HCT116 (cell line): ENCODE measurements around the gene PLCB4. TPM values are rescaled to one million over a fixed set of nuclear protein-coding genes. Genes with fewer than 3 reads are reported as not detected.

Experiments
- ATAC-seq: fragments of 200-7000 bp; cut with Tn5 transposase; 2 replicates; pipeline ENCODE4 v1.9.1; 2020; ENCODE audit warnings: mild to moderate bottlenecking, moderate library complexity
- BruUV-seq: library from RNA; stranded (reverse); fragments of 400-500 nt; replicated peaks from 2 replicates; lab custom pipeline; 2021; lab: Mats Ljungman, UMichigan
- CTCF ChIA-PET: fragments of 300-600 bp; sonication (Branson Sonifier 250); formaldehyde crosslinking; loops from one replicate; lab custom pipeline; 2021; ENCODE audit warnings: antibody characterized with exemption; lab: Charles Lee
- POLR2A ChIA-PET: fragments of 300-600, 350-600 bp; sonication (Branson Sonifier 250); formaldehyde crosslinking; loops from one replicate; lab custom pipeline; 2021; ENCODE audit warnings: antibody characterized with exemption; lab: Charles Lee
- RAD21 ChIA-PET, 2 experiments: fragments of 300-600 bp; sonication (Branson Sonifier 250); formaldehyde crosslinking; loops; one replicate each; lab custom pipeline; 2023; ENCODE audit warnings: low total read pairs in 2 of 2; ENCODE audit not compliant: uncharacterized antibody in 2 of 2, unreplicated experiment in 2 of 2, low non-redundant PET in 1 of 2; lab: Charles Lee
- DNase-seq: peaks from one replicate; pipeline ENCODE4 v3.0.0-alpha.2; 2010; ENCODE audit warnings: low read depth, low spot score
- H2AFZ ChIP-seq: fragments of 200-600 bp; shearing (Covaris generic), sonication (generic); 2 replicates; pipeline ENCODE4 v1.6.1; 2017; ENCODE audit warnings: low read depth, mixed run types, mixed read lengths, antibody characterized with exemption, low read length; ENCODE audit not compliant: poor library complexity, severe bottlenecking
- H3K27ac ChIP-seq: 2 replicates; pipeline ENCODE4 v1.5.1; 2012; ENCODE audit warnings: low read depth, low read length
- H3K27me3 ChIP-seq: fragments of 200-600 bp; sonication (generic); 2 replicates; pipeline ENCODE4 v1.6.1; 2016; ENCODE audit warnings: mixed run types, low read length, mixed read lengths; ENCODE audit not compliant: insufficient read depth
- H3K36me3 ChIP-seq, 2 experiments: fragments of 200-500 bp in 1 of 2; fragments of 200-600 bp in 1 of 2; sonication (Bioruptor generic) in 1 of 2; sonication (generic) in 1 of 2; 2 replicates each; pipeline versions ENCODE4 v1.5.1 to v1.6.1; 2014 to 2016; ENCODE audit warnings: low read length in 2 of 2, inconsistent platforms in 1 of 2, mixed read lengths in 1 of 2, mixed run types in 1 of 2; ENCODE audit not compliant: insufficient read depth in 2 of 2, control insufficient read depth in 1 of 2
- H3K4me1 ChIP-seq, 2 experiments: fragments of 200-600 bp in 1 of 2; sonication (generic) in 1 of 2; 2 replicates each; pipeline versions ENCODE4 v1.5.1 to v1.6.1; 2012 to 2017; ENCODE audit warnings: low read length in 2 of 2, inconsistent platforms in 1 of 2, mild to moderate bottlenecking in 1 of 2, mixed read lengths in 1 of 2, mixed run types in 1 of 2, moderate library complexity in 1 of 2; ENCODE audit not compliant: insufficient read depth in 2 of 2, control insufficient read depth in 1 of 2
- H3K4me2 ChIP-seq: fragments of 200-600 bp; sonication (generic); 2 replicates; pipeline ENCODE4 v1.6.1; 2017; ENCODE audit warnings: mixed run types, low read length, mixed read lengths
- H3K4me3 ChIP-seq, 2 experiments: fragments of 200-600 bp in 1 of 2; sonication (generic) in 1 of 2; replicated peaks in 1 of 2; 2 replicates each; pipeline ENCODE4 v1.5.1; 2011 to 2016; ENCODE audit warnings: low read length in 2 of 2, control low read depth in 1 of 2, low read depth in 1 of 2, mild to moderate bottlenecking in 1 of 2, mixed read lengths in 1 of 2, mixed run types in 1 of 2
- H3K79me2 ChIP-seq: fragments of 200-600 bp; sonication (generic); 2 replicates; pipeline ENCODE4 v1.6.1; 2017; ENCODE audit warnings: mild to moderate bottlenecking, mixed run types, low read length, moderate library complexity, mixed read lengths; ENCODE audit not compliant: insufficient read depth
- H3K9ac ChIP-seq: fragments of 200-600 bp; sonication (generic); 2 replicates; pipeline ENCODE4 v1.6.1; 2016; ENCODE audit warnings: low read length, mixed read lengths
- H3K9me2 ChIP-seq: fragments of 200-600 bp; sonication (generic), shearing (Covaris generic); 2 replicates; pipeline ENCODE4 v1.6.1; 2017; ENCODE audit warnings: mixed run types, mild to moderate bottlenecking, moderate library complexity; ENCODE audit not compliant: insufficient read depth
- H3K9me3 ChIP-seq, 2 experiments: fragments of 200-500 bp in 1 of 2; fragments of 200-600 bp in 1 of 2; sonication (Bioruptor generic) in 1 of 2; sonication (generic) in 1 of 2; 2 replicates each; pipeline ENCODE4 v1.6.1; 2014 to 2017; ENCODE audit warnings: low read length in 2 of 2, mixed read lengths in 2 of 2, inconsistent platforms in 1 of 2, low read depth in 1 of 2, mild to moderate bottlenecking in 1 of 2, mixed run types in 1 of 2, moderate library complexity in 1 of 2; ENCODE audit not compliant: control insufficient read depth in 1 of 2, insufficient read depth in 1 of 2
- H4K20me1 ChIP-seq: fragments of 200-600 bp; sonication (generic), shearing (Covaris generic); 2 replicates; pipeline ENCODE4 v1.6.1; 2017; ENCODE audit warnings: mixed run types, mild to moderate bottlenecking, moderate library complexity; ENCODE audit not compliant: insufficient read depth
- CBX3 ChIP-seq: IDR thresholded peaks from 2 replicates; pipeline ENCODE4 v1.6.1; 2012; ENCODE audit warnings: low read depth
- EGR1 ChIP-seq: IDR thresholded peaks from 2 replicates; pipeline ENCODE4 v1.6.1; 2012; ENCODE audit warnings: low read depth
- ELF1 ChIP-seq: IDR thresholded peaks from 2 replicates; pipeline ENCODE4 v1.6.1; 2012; ENCODE audit warnings: low read depth, borderline replicate concordance
- FOSL1 ChIP-seq: IDR thresholded peaks from 2 replicates; pipeline ENCODE4 v1.6.1; 2012; ENCODE audit warnings: low read depth
- JUND ChIP-seq: IDR thresholded peaks from 2 replicates; pipeline ENCODE4 v1.6.1; 2012
- POLR2AphosphoS5 ChIP-seq: IDR thresholded peaks from 2 replicates; pipeline ENCODE4 v1.6.1; 2011; ENCODE audit warnings: mild to moderate bottlenecking, low read depth, low read length, moderate library complexity
- RAD21 ChIP-seq: IDR thresholded peaks from 2 replicates; pipeline ENCODE4 v1.6.1; 2012; ENCODE audit warnings: low read depth, mild to moderate bottlenecking
- SIN3A ChIP-seq: IDR thresholded peaks from 2 replicates; pipeline ENCODE4 v1.6.1; 2012; ENCODE audit warnings: low read depth
- SP1 ChIP-seq: IDR thresholded peaks from 2 replicates; pipeline ENCODE4 v1.6.1; 2012; ENCODE audit warnings: low read depth
- TCF7L2 ChIP-seq: IDR thresholded peaks from 2 replicates; pipeline ENCODE4 v1.7.0; 2011; ENCODE audit warnings: borderline replicate concordance, inconsistent platforms; ENCODE audit not compliant: insufficient read depth, insufficient read length; ENCODE audit errors: extremely low read depth
- YY1 ChIP-seq: IDR thresholded peaks from 2 replicates; pipeline ENCODE4 v1.6.1; 2011; ENCODE audit warnings: low read length, low read depth, moderate library complexity, mild to moderate bottlenecking; ENCODE audit not compliant: insufficient replicate concordance; ENCODE audit errors: extremely low read depth
- ZFX ChIP-seq: fragments of 450-650 bp; IDR thresholded peaks from 2 replicates; pipeline ENCODE4 v1.6.1; 2017
- intact Hi-C: fragments of 100-400 bp; cut with micrococcal nuclease; formaldehyde crosslinking; loops from 2 replicates; pipeline ENCODE4 v1.10.0; 2022
- total RNA-seq: library from RNA; stranded (reverse); gene quantifications from one replicate; pipeline ENCODE4 v1.2.1, GENCODE V29; 2021; ENCODE audit not compliant: unreplicated experiment
- TF ChIP-seq, protein P1 (sequence below): IDR thresholded peaks from 2 replicates; pipeline ENCODE4 v1.6.1; 2011; ENCODE audit warnings: mild to moderate bottlenecking, low read length, moderate library complexity; ENCODE audit not compliant: insufficient replicate concordance; ENCODE audit errors: extremely low read depth
- TF ChIP-seq, protein P2 (sequence below), 3 experiments: fragments of 200-600 bp in 1 of 3; sonication (generic) in 1 of 3; IDR thresholded peaks in 2 of 3; conservative IDR thresholded peaks in 1 of 3; 2 replicates each; pipeline ENCODE4 v1.5.1; 2012 to 2017; ENCODE audit warnings: low read depth in 2 of 3, low read length in 2 of 3, antibody characterized with exemption in 1 of 3, borderline replicate concordance in 1 of 3, control low read depth in 1 of 3, mild to moderate bottlenecking in 1 of 3, mixed read lengths in 1 of 3, mixed run types in 1 of 3, moderate library complexity in 1 of 3; ENCODE audit not compliant: insufficient read depth in 1 of 3
- TF ChIP-seq, protein P3 (sequence below): IDR thresholded peaks from 2 replicates; pipeline ENCODE4 v1.6.1; 2012; ENCODE audit warnings: low read depth

The PLCB4 gene
- total RNA-seq, 1 experiment from 2014 or later: 2.5 TPM

DNA sequence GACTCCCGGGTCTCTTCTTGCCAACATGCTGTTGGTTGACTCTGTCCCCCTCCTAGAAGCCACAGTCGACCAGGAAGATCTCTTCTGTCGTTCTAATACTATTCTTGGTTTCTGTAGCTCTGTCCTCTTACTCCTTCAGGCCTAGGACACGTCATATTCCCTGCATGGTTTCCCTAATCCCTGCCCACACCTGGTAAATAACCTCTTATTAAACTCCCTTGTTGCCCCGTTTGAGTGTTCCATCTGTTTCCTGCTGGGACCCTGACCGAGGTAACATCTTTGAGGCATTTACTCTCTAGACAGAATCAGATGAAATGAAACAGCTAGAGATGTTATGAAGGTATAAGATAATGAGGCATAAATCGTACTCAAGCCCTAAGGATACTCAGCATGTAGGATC, 68.1 kb downstream of the PLCB4 start:
- no peak for TF ChIP-seq TCF7L2
- TF ChIP-seq, protein P1, sequence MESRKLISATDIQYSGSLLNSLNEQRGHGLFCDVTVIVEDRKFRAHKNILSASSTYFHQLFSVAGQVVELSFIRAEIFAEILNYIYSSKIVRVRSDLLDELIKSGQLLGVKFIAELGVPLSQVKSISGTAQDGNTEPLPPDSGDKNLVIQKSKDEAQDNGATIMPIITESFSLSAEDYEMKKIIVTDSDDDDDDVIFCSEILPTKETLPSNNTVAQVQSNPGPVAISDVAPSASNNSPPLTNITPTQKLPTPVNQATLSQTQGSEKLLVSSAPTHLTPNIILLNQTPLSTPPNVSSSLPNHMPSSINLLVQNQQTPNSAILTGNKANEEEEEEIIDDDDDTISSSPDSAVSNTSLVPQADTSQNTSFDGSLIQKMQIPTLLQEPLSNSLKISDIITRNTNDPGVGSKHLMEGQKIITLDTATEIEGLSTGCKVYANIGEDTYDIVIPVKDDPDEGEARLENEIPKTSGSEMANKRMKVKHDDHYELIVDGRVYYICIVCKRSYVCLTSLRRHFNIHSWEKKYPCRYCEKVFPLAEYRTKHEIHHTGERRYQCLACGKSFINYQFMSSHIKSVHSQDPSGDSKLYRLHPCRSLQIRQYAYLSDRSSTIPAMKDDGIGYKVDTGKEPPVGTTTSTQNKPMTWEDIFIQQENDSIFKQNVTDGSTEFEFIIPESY: no peak
- TF ChIP-seq, protein P2, sequence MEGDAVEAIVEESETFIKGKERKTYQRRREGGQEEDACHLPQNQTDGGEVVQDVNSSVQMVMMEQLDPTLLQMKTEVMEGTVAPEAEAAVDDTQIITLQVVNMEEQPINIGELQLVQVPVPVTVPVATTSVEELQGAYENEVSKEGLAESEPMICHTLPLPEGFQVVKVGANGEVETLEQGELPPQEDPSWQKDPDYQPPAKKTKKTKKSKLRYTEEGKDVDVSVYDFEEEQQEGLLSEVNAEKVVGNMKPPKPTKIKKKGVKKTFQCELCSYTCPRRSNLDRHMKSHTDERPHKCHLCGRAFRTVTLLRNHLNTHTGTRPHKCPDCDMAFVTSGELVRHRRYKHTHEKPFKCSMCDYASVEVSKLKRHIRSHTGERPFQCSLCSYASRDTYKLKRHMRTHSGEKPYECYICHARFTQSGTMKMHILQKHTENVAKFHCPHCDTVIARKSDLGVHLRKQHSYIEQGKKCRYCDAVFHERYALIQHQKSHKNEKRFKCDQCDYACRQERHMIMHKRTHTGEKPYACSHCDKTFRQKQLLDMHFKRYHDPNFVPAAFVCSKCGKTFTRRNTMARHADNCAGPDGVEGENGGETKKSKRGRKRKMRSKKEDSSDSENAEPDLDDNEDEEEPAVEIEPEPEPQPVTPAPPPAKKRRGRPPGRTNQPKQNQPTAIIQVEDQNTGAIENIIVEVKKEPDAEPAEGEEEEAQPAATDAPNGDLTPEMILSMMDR (IDR thresholded peaks at IDR 0.05 in 2 of 3, conservative IDR thresholded peaks at IDR 0.05 in 1 of 3; ENCODE audit: borderline replicate concordance in 1 of 3, insufficient read depth in 1 of 3, low read depth in 2 of 3, low read length in 2 of 3): no peak
- TF ChIP-seq, protein P3, sequence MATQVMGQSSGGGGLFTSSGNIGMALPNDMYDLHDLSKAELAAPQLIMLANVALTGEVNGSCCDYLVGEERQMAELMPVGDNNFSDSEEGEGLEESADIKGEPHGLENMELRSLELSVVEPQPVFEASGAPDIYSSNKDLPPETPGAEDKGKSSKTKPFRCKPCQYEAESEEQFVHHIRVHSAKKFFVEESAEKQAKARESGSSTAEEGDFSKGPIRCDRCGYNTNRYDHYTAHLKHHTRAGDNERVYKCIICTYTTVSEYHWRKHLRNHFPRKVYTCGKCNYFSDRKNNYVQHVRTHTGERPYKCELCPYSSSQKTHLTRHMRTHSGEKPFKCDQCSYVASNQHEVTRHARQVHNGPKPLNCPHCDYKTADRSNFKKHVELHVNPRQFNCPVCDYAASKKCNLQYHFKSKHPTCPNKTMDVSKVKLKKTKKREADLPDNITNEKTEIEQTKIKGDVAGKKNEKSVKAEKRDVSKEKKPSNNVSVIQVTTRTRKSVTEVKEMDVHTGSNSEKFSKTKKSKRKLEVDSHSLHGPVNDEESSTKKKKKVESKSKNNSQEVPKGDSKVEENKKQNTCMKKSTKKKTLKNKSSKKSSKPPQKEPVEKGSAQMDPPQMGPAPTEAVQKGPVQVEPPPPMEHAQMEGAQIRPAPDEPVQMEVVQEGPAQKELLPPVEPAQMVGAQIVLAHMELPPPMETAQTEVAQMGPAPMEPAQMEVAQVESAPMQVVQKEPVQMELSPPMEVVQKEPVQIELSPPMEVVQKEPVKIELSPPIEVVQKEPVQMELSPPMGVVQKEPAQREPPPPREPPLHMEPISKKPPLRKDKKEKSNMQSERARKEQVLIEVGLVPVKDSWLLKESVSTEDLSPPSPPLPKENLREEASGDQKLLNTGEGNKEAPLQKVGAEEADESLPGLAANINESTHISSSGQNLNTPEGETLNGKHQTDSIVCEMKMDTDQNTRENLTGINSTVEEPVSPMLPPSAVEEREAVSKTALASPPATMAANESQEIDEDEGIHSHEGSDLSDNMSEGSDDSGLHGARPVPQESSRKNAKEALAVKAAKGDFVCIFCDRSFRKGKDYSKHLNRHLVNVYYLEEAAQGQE: no peak
- no peak for TF ChIP-seq RAD21
- TF ChIP-seq ZFX: no peak
- TF ChIP-seq JUND: no peak
- no peak for TF ChIP-seq ELF1
- no peak for TF ChIP-seq SP1
- TF ChIP-seq EGR1: no peak
- no peak for TF ChIP-seq CBX3
- no peak for TF ChIP-seq FOSL1
- no peak for TF ChIP-seq POLR2AphosphoS5
- TF ChIP-seq SIN3A: no peak
- no peak for TF ChIP-seq YY1
- no peak overlapping the region for H3K4me2 ChIP-seq
- POLR2A ChIA-PET: no interaction called here
- no peak overlapping the region for H3K4me3 ChIP-seq
- CTCF ChIA-PET: no interaction called here
- H3K9me2 ChIP-seq: no peaks in the 10 kb centered on the region
- no peaks in the 10 kb centered on the region for H3K27me3 ChIP-seq
- no peak overlapping the region for H3K9ac ChIP-seq
- no peak overlapping the region for H2AFZ ChIP-seq
- H4K20me1 ChIP-seq: no peaks in the 10 kb centered on the region
- H3K27ac ChIP-seq: no peak overlapping the region
- DNase-seq (no peak), ATAC-seq (no peak)
- H3K79me2 ChIP-seq: no peaks in the 10 kb centered on the region
- RAD21 ChIA-PET: no interaction called here
- BruUV-seq: no TSS peak
- H3K36me3 ChIP-seq: no peaks in the 10 kb centered on the region
- no peaks in the 10 kb centered on the region for H3K4me1 ChIP-seq
- H3K9me3 ChIP-seq: no peaks in the 10 kb centered on the region
- intact Hi-C loops: no loop called here
